ENCODE measurements around the gene SCYGR6.
A peak's percentile ranks its signal among the peaks of the same experiment; 100 is the strongest.
"Not testable (repeated sequence)": the region's sequence is repeated elsewhere in the genome, so short reads cannot be mapped to it uniquely, and the experiment has no call there.

The SCYGR6 gene

GRCh38 chr2:227724394-227725039 is at the start of gene SCYGR6:
Gene SCYGR6 (minus strand): TSS chr2:227724757. CDS start chr2:227724757, 0 bp downstream.
- DNase-seq (ENCODE audit: insufficient read length, low spot score) (no peak), FAIRE-seq (no peak)

- DNase-seq (ENCODE audit: insufficient read length, low spot score) (no peak), FAIRE-seq (peak; percentile 4)
Observed at GRCh38 chr2:227774011-227774624, 49.6 kb upstream of the SCYGR6 start.

GRCh38 chr2:227772932-227773331 is 48.4 kb upstream of the SCYGR6 start:
- DNase-seq (ENCODE audit: insufficient read length, low spot score) (no peak), FAIRE-seq (no peak)

GRCh38 chr2:227772197-227772661 is 47.7 kb upstream of the SCYGR6 start:
- FAIRE-seq = no peak

GRCh38 chr2:227767830-227768229 is 43.3 kb upstream of the SCYGR6 start:
- FAIRE-seq = no peak
- DNase-seq (ENCODE audit: insufficient read length, low spot score) = no peak

More at GRCh38 chr2:227772197-227772661, 47.7 kb upstream of the SCYGR6 start:
- no peak for DNase-seq (ENCODE audit: insufficient read length, low spot score)

GRCh38 chr2:227766373-227766883 is 41.9 kb upstream of the SCYGR6 start:
- FAIRE-seq (peak; percentile 97), DNase-seq (ENCODE audit: insufficient read length, low spot score) (peak; percentile 67)

- DNase-seq (ENCODE audit: insufficient read length, low spot score) (no peak), FAIRE-seq (no peak)
Observed at GRCh38 chr2:227765788-227766372, 41.3 kb upstream of the SCYGR6 start.

GRCh38 chr2:227761740-227762476 is 37.4 kb upstream of the SCYGR6 start:
- no peak for DNase-seq (ENCODE audit: insufficient read length, low spot score)
- FAIRE-seq = no peak

- DNase-seq (ENCODE audit: insufficient read length, low spot score) (no peak), FAIRE-seq (no peak)
Observed at GRCh38 chr2:227759411-227760118, 35.0 kb upstream of the SCYGR6 start.

GRCh38 chr2:227756261-227756660 is 31.7 kb upstream of the SCYGR6 start:
- FAIRE-seq; DNase-seq (ENCODE audit: insufficient read length, low spot score): not testable (repeated sequence)

- DNase-seq (ENCODE audit: insufficient read length, low spot score) (no peak), FAIRE-seq (no peak)
Observed at GRCh38 chr2:227748079-227748478, 23.5 kb upstream of the SCYGR6 start.

GRCh38 chr2:227745594-227745993 is 21.0 kb upstream of the SCYGR6 start, which contains the start of gene SCYGR8:
Gene SCYGR8 (plus strand): TSS chr2:227745894. CDS start chr2:227745894, 0 bp downstream.
- DNase-seq (ENCODE audit: insufficient read length, low spot score) (no peak), FAIRE-seq (no peak)

- not testable (repeated sequence) for FAIRE-seq; DNase-seq (ENCODE audit: insufficient read length, low spot score)
Observed at GRCh38 chr2:227740705-227741104, 16.1 kb upstream of the SCYGR6 start.

GRCh38 chr2:227739351-227739750 is 14.8 kb upstream of the SCYGR6 start:
- FAIRE-seq (no peak), DNase-seq (ENCODE audit: insufficient read length, low spot score) (no peak)

GRCh38 chr2:227728035-227728434 is 3.5 kb upstream of the SCYGR6 start, which contains the start of gene SCYGR7:
Gene SCYGR7 (plus strand): TSS chr2:227728335. CDS start chr2:227728335, 0 bp downstream.
- DNase-seq (ENCODE audit: insufficient read length, low spot score) = no peak
- no peak for FAIRE-seq

GRCh38 chr2:227722821-227723220 is 1.7 kb downstream of the SCYGR6 start:
- DNase-seq (ENCODE audit: insufficient read length, low spot score); FAIRE-seq: not testable (repeated sequence)

GRCh38 chr2:227720680-227721079 is 3.9 kb downstream of the SCYGR6 start:
- no peak for DNase-seq (ENCODE audit: insufficient read length, low spot score)
- FAIRE-seq = no peak

GRCh38 chr2:227719641-227720040 is 4.9 kb downstream of the SCYGR6 start:
- DNase-seq (ENCODE audit: insufficient read length, low spot score) = no peak
- no peak for FAIRE-seq

- no peak for DNase-seq (ENCODE audit: insufficient read length, low spot score)
- FAIRE-seq = no peak
Observed at GRCh38 chr2:227717687-227718567, 6.6 kb downstream of the SCYGR6 start, which contains the start of gene SLC19A3. Gene SLC19A3 (minus strand): TSS chr2:227718028. CDS start chr2:227702318, 15,710 bp downstream.

Measured in GM19239 (cell line).